ENCODE data around the gene SNCA.

DNA sequence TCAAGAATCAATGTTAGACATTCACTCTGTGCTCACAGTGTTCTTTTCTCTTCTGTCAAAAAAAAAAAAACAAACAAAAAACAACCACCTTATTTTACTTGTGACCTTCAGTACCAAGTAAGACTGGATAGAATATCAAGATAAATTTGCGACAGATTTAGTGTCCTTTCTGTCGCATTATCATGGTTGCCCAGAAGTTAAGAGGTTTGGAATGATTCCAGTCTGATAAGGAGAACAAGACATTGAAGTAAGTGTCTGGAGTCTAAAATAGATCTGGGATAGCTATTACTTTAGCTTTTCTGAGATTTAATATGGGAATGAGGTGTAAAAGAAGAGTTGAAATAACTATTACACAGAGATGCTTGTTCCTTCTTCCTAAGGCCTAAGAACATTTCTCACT, 31.7 kb downstream of the SNCA start:
- no peak for TF ChIP-seq POLR2A (IDR thresholded peaks at IDR 0.05)
- TF ChIP-seq, protein P1, sequence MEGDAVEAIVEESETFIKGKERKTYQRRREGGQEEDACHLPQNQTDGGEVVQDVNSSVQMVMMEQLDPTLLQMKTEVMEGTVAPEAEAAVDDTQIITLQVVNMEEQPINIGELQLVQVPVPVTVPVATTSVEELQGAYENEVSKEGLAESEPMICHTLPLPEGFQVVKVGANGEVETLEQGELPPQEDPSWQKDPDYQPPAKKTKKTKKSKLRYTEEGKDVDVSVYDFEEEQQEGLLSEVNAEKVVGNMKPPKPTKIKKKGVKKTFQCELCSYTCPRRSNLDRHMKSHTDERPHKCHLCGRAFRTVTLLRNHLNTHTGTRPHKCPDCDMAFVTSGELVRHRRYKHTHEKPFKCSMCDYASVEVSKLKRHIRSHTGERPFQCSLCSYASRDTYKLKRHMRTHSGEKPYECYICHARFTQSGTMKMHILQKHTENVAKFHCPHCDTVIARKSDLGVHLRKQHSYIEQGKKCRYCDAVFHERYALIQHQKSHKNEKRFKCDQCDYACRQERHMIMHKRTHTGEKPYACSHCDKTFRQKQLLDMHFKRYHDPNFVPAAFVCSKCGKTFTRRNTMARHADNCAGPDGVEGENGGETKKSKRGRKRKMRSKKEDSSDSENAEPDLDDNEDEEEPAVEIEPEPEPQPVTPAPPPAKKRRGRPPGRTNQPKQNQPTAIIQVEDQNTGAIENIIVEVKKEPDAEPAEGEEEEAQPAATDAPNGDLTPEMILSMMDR (IDR thresholded peaks at IDR 0.05) = no peak
